Lower leg skin (tissue), 4 donors: Measurements from ENCODE around the gene GABARAP. TPM values are rescaled to one million over a fixed set of nuclear protein-coding genes. Genes with fewer than 3 reads are reported as not detected.
A peak's percentile ranks its signal among the peaks of the same experiment; 100 is the strongest.

Experiments used
- DNase-seq, 2 donors: peaks; one replicate each; pipeline ENCODE4 v3.0.0-alpha.2; 2019; ENCODE audit warnings: low spot score in 2 of 2
- H3K4me3 ChIP-seq: fragments of 200-600 bp; sonication (generic); 2 replicates; pipeline ENCODE4 v1.5.1; 2017; ENCODE audit warnings: mild to moderate bottlenecking, low read depth; ENCODE audit not compliant: poor library complexity, severe bottlenecking
- POLR2A ChIP-seq, 2 donors: fragments of 450-650 bp; IDR thresholded peaks; one replicate each; pipeline ENCODE4 v1.6.1; 2016 to 2017; ENCODE audit warnings: antibody characterized with exemption in 2 of 2, mild to moderate bottlenecking in 1 of 2, moderate library complexity in 1 of 2
- WGBS, 2 donors: methylation state at CpG; one replicate each; pipeline ENCODE4 v1.1.5; 2018; 5-methylcytosine and 5-hydroxymethylcytosine counted together
- intact Hi-C: fragments of 100-400 bp; cut with DNase I; formaldehyde crosslinking; loops from one replicate; pipeline ENCODE4 v1.15.0; 2023; ENCODE audit warnings: low total_unique reads
- total RNA-seq, 4 donors: library from RNA; depleted of rRNA; stranded (reverse); fragments of >200 nt; gene quantifications; one replicate each; pipeline ENCODE4 v1.1.0, GENCODE V29; 2016
- TF ChIP-seq, protein P1 (sequence below), 3 donors: fragments of 450-650 bp; IDR thresholded peaks; one replicate each; pipeline ENCODE4 v1.5.1; 2016; ENCODE audit warnings: antibody characterized with exemption in 3 of 3, mild to moderate bottlenecking in 3 of 3, moderate library complexity in 2 of 3

Gene GABARAP
- total RNA-seq, 4 donors from 2014 or later, result 253 to 667 (median 538) TPM

DNA sequence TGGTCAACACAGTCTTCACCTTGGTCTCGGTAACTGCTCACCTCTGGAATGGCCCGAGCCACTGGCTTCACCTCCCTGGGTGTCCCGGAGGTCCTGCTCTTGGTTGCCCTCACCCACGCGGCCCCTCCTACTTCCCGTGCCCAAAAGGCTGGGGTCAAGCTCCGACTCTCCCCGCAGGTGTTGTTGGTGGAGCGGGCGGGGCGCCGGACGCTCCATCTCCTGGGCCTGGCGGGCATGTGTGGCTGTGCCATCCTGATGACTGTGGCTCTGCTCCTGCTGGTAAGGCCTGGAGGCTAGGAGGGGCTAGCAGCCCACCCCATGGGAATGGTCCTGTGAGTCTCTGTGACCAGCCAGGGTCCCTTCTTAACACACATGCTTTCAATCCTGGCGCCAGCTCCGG is 42.7 kb upstream of the GABARAP start:
- intact Hi-C loops, result no loop called here
- no peak for DNase-seq
- TF ChIP-seq, protein P1, sequence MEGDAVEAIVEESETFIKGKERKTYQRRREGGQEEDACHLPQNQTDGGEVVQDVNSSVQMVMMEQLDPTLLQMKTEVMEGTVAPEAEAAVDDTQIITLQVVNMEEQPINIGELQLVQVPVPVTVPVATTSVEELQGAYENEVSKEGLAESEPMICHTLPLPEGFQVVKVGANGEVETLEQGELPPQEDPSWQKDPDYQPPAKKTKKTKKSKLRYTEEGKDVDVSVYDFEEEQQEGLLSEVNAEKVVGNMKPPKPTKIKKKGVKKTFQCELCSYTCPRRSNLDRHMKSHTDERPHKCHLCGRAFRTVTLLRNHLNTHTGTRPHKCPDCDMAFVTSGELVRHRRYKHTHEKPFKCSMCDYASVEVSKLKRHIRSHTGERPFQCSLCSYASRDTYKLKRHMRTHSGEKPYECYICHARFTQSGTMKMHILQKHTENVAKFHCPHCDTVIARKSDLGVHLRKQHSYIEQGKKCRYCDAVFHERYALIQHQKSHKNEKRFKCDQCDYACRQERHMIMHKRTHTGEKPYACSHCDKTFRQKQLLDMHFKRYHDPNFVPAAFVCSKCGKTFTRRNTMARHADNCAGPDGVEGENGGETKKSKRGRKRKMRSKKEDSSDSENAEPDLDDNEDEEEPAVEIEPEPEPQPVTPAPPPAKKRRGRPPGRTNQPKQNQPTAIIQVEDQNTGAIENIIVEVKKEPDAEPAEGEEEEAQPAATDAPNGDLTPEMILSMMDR (IDR thresholded peaks at IDR 0.05), result no peak
- TF ChIP-seq POLR2A (IDR thresholded peaks at IDR 0.05), result no peak
- no peak overlapping the region for H3K4me3 ChIP-seq
- WGBS, 2 donors, result 91 to 95% methylated on average over 9 to 16 of the region's 16 CpGs

- no peak overlapping the region for H3K4me3 ChIP-seq
- 81 to 87% methylated on average over 18 of the region's 18 CpGs for whole genome bisulfite sequencing, 2 donors
- DNase-seq, result no peak
- TF ChIP-seq POLR2A (IDR thresholded peaks at IDR 0.05), result no peak
- TF ChIP-seq, protein P1 (IDR thresholded peaks at IDR 0.05), result no peak
- intact Hi-C loops, result no loop called here
These were observed 41.4 kb upstream of the GABARAP start for GRCh38 chr17:7283471-7284216.

- no peak for TF ChIP-seq POLR2A (IDR thresholded peaks at IDR 0.05)
- TF ChIP-seq, protein P1 (IDR thresholded peaks at IDR 0.05), result no peak
- H3K4me3 ChIP-seq, result no peak overlapping the region
- intact Hi-C loops, result no loop called here
- DNase-seq, result no peak
- WGBS, 2 donors, result 39 to 40% methylated on average over 6 of the region's 6 CpGs
These were observed 40.6 kb upstream of the GABARAP start for GRCh38 chr17:7282752-7283321.

- 7 to 8% methylated on average over 24 to 37 of the region's 43 CpGs for WGBS, 2 donors
- intact Hi-C loops, result loop anchor here (2.0 kb wide), 1 partner anchor 61 kb away; no protein-coding TSS in a partner anchor
- DNase-seq, result peak in 1 of 2 donors; percentile 89
- H3K4me3 ChIP-seq, result peak overlapping the region; percentile 29
- TF ChIP-seq POLR2A (IDR thresholded peaks at IDR 0.05), result no peak
- TF ChIP-seq, protein P1 (IDR thresholded peaks at IDR 0.05), result no peak
These were observed 39.9 kb upstream of the GABARAP start for GRCh38 chr17:7281953-7282751.

GRCh38 chr17:7281074-7281952 is 39.1 kb upstream of the GABARAP start, which contains the start of gene SLC2A4:
TSS of gene SLC2A4 (plus strand) at chr17:7281718. CDS start at chr17:7281935, 217 bp downstream.
- TF ChIP-seq POLR2A (IDR thresholded peaks at IDR 0.05), result no peak
- TF ChIP-seq, protein P1 (IDR thresholded peaks at IDR 0.05), result no peak
- peak within 1 kb of the TSS; percentile 29 for H3K4me3 ChIP-seq
- 0 to 1% methylated on average over 40 to 47 of the region's 71 CpGs for WGBS, 2 donors
- intact Hi-C loops, result loop anchor here (2.0 kb wide), 1 partner anchor 61 kb away; no protein-coding TSS in a partner anchor
- DNase-seq, result peak; percentile 92 to 98
